Pancreas (tissue), 10 donors: ENCODE measurements around the gene ARRB2. TPM values are rescaled to one million over a fixed set of nuclear protein-coding genes. Genes with fewer than 3 reads are reported as not detected.

Experiments used
- ATAC-seq, 4 donors: fragments of 200-7000 bp; cut with Tn5 transposase; one replicate each; pipeline versions ENCODE4 v1.8.0 to v1.9.1; 2020; ENCODE audit warnings: mild to moderate bottlenecking in 4 of 4, moderate library complexity in 4 of 4
- DNase-seq, 6 donors: peaks; one replicate each; pipeline ENCODE4 v3.0.0-alpha.2; 2020
- FAIRE-seq: peaks from 2 replicates; lab custom pipeline; 2012; peaks lifted over from hg19 to GRCh38; lab: Jason Lieb, UNC
- H3K27ac ChIP-seq, 4 donors: fragments of 200-600 bp; sonication (generic); 1 replicate in 3 of 4; 2 replicates in 1 of 4; pipeline versions ENCODE4 v1.5.0 to v1.8.0; 2020
- H3K27me3 ChIP-seq, 4 donors: fragments of 200-600 bp; one replicate each; pipeline ENCODE4 v1.8.0; 2021
- H3K36me3 ChIP-seq, 3 donors: fragments of 200-600 bp; sonication (generic) in 1 of 3; one replicate each; pipeline versions ENCODE4 v1.5.0 to v1.8.0; 2020 to 2021
- H3K4me1 ChIP-seq, 3 donors: fragments of 200-600 bp; one replicate each; pipeline ENCODE4 v1.8.0; 2021
- H3K4me3 ChIP-seq, 4 donors: fragments of 200-600 bp; sonication (generic) in 2 of 4; one replicate each; pipeline versions ENCODE4 v1.5.0 to v1.8.0; 2020 to 2021
- H3K9me3 ChIP-seq, 4 donors: fragments of 200-600 bp; one replicate each; pipeline ENCODE4 v1.8.0; 2021
- CTCF ChIP-seq, 4 donors: fragments of 200-600 bp; sonication (generic) in 3 of 4; IDR thresholded peaks; one replicate each; pipeline versions ENCODE4 v1.5.0 to v1.8.0; 2021; ENCODE audit warnings: antibody characterized with exemption in 4 of 4
- WGBS, 2 donors: extraction: QIAGEN DNeasy Blood & Tissue Kit; methylation state at CpG; one replicate each; pipeline ENCODE4 v1.1.7; 2013; 5-methylcytosine and 5-hydroxymethylcytosine counted together
- intact Hi-C, 3 donors: fragments of 100-400 bp; cut with DNase I; formaldehyde crosslinking; loops; one replicate each; pipeline versions ENCODE4 v1.11.1 to v1.14.2; 2022
- polyA plus RNA-seq, 2 donors: library from polyadenylated mRNA; stranded (reverse); fragments of 200-250 nt; gene quantifications; one replicate each; pipeline ENCODE4 v1.2.3, GENCODE V29; 2013
- total RNA-seq, 6 donors: library from RNA; stranded (reverse); fragmentation: NEBNext Ultra II Directional in 4 of 6; extraction: Animal tissue kit (Norgen Biotek cat#: 25700) in 4 of 6; gene quantifications; one replicate each; pipeline versions ENCODE4 v1.2.1 to v1.2.4, GENCODE V29; 2021 to 2023
- donor health status: healthy with polysubstance abuse.
- donor health status: DM: no; HTN: no; CAD: no; lungs with moderate emphysema.
- donor health status: DM: no; HTN: no; CAD: no.
- donor health status: control.
- donor health status: control.
- donor health status: Bipolar disorder and iron deficiency.
- donor health status: DM: yes; HTN: yes; CAD: no.
- donor health status: DM: no; HTN: no; CAD: no.
- donor health status: DM: no; HTN: no; CAD: no.
- donor health status: DM: yes; HTN: yes; CAD: no.

The ARRB2 gene
- total and polyA plus RNA-seq, 8 donors: 11.2 to 49.6 (median 19.5) TPM

GRCh38 chr17:4706121-4706520, 4.3 kb upstream of the ARRB2 start:
- Histone ChIP-seq H3K27ac (no peak overlapping the region), H3K4me1 (peaks cover 0 to 6% (median 0%) of the 10 kb centered on the region in 3 donors), H3K9me3 (no peaks in the 10 kb centered on the region), H3K27me3 (no peaks in the 10 kb centered on the region), H3K36me3 (no peaks in the 10 kb centered on the region), H3K4me3 (no peak overlapping the region)
- 86 to 92% methylated on average over 7 of the region's 7 CpGs for WGBS, 2 donors
- no peak for TF ChIP-seq CTCF (IDR thresholded peaks at IDR 0.05)
- no peak for ATAC-seq
- DNase-seq: no peak
- FAIRE-seq: no peak
- intact Hi-C loops: no loop called here

- Histone ChIP-seq H3K4me1 (peaks cover 0 to 6% (median 0%) of the 10 kb centered on the region in 3 donors), H3K27ac (no peak overlapping the region), H3K9me3 (no peaks in the 10 kb centered on the region), H3K36me3 (no peaks in the 10 kb centered on the region), H3K4me3 (no peak overlapping the region), H3K27me3 (no peaks in the 10 kb centered on the region)
- no peak for FAIRE-seq
- no peak for TF ChIP-seq CTCF (IDR thresholded peaks at IDR 0.05)
- no peak for DNase-seq
- intact Hi-C loops: no loop called here
- whole genome bisulfite sequencing, 2 donors: 70 to 78% methylated on average over 8 of the region's 8 CpGs
- no peak for ATAC-seq
Measured at GRCh38 chr17:4708436-4708835, 2.0 kb upstream of the ARRB2 start.

- 16 to 30% methylated on average over 33 to 57 of the region's 57 CpGs for WGBS, 2 donors
- FAIRE-seq (no peak), DNase-seq (peak in 1 of 6 donors; percentile 84), ATAC-seq (peak; percentile 0 to 4 (median 2))
- intact Hi-C loops: loop anchor here in 1 of 3 donors (10.0 kb wide), 1 partner anchor 184 kb away; the partner anchor contains the start of gene C17orf107
- Histone ChIP-seq H3K4me3 (peak overlapping the region; percentile 11 to 70 (median 44)), H3K27me3 (no peaks in the 10 kb centered on the region), H3K27ac (peak overlapping the region; percentile 47 to 85 (median 72)), H3K9me3 (no peaks in the 10 kb centered on the region), H3K4me1 (peaks cover 0 to 6% (median 0%) of the 10 kb centered on the region in 3 donors), H3K36me3 (no peaks in the 10 kb centered on the region)
- no peak for TF ChIP-seq CTCF (IDR thresholded peaks at IDR 0.05)
Measured at GRCh38 chr17:4710693-4711634, 532 bp downstream of the ARRB2 start.

GRCh38 chr17:4711661-4712181, 1.3 kb downstream of the ARRB2 start:
- H3K9me3 ChIP-seq: no peaks in the 10 kb centered on the region
- H3K27me3 ChIP-seq: no peaks in the 10 kb centered on the region
- peak in 2 of 6 donors; percentile 48 to 62 for DNase-seq
- peaks cover 0 to 6% (median 0%) of the 10 kb centered on the region in 3 donors for H3K4me1 ChIP-seq
- H3K4me3 ChIP-seq: peak overlapping the region in 1 of 4 donors; percentile 70
- no peak for FAIRE-seq
- H3K27ac ChIP-seq: peak overlapping the region in 2 of 4 donors; percentile 84 to 85
- intact Hi-C loops: loop anchor here in 1 of 3 donors (10.0 kb wide), 1 partner anchor 183 kb away; the partner anchor contains the start of gene C17orf107
- H3K36me3 ChIP-seq: no peaks in the 10 kb centered on the region
- no peak for TF ChIP-seq CTCF (IDR thresholded peaks at IDR 0.05)
- ATAC-seq: no peak
- 59 to 60% methylated on average over 6 of the region's 6 CpGs for WGBS, 2 donors
